Body of pancreas (tissue), 4 donors: ENCODE data around the gene CREB5. TPM values are rescaled to one million over a fixed set of nuclear protein-coding genes. Genes with fewer than 3 reads are reported as not detected.

Experiments
- ATAC-seq: fragments of 150-250 bp; one replicate; pipeline ENCODE4 v1.9.1; 2016
- DNase-seq, 4 donors: peaks; one replicate each; pipeline ENCODE4 v3.0.0-alpha.2; 2019
- H3K27ac ChIP-seq, 4 donors: fragments of 200-600 bp; sonication (generic); 1 replicate in 3 of 4; 2 replicates in 1 of 4; pipeline versions ENCODE4 v1.5.1 to v1.6.1; 2016 to 2019; ENCODE audit warnings: mild to moderate bottlenecking in 1 of 4, mixed read lengths in 1 of 4, moderate library complexity in 1 of 4
- H3K27me3 ChIP-seq, 2 donors: fragments of 200-600 bp; sonication (generic); one replicate each; pipeline ENCODE4 v1.6.0; 2016; ENCODE audit warnings: mild to moderate bottlenecking in 1 of 2
- H3K36me3 ChIP-seq, 2 donors: fragments of 200-600 bp; sonication (generic); replicated peaks in 1 of 2; 2 replicates each; pipeline ENCODE4 v1.5.1; 2016; ENCODE audit warnings: low read depth in 2 of 2; ENCODE audit not compliant: insufficient read depth in 1 of 2
- H3K4me1 ChIP-seq: fragments of 200-600 bp; sonication (generic); one replicate; pipeline ENCODE4 v1.6.0; 2016
- H3K4me3 ChIP-seq, 2 donors: fragments of 200-600 bp; sonication (generic); 1 replicate in 1 of 2; 2 replicates in 1 of 2; pipeline ENCODE4 v1.5.1; 2016 to 2019
- H3K9me3 ChIP-seq, 3 donors: fragments of 200-600 bp; sonication (generic); 1 replicate in 2 of 3; 2 replicates in 1 of 3; pipeline ENCODE4 v1.5.1; 2016
- CTCF ChIP-seq, 7 experiments: fragments of 450-650 bp in 4 of 7; fragments of 200-600 bp in 3 of 7; sonication (generic) in 3 of 7; IDR thresholded peaks; one replicate each; pipeline ENCODE4 v1.5.1; 2016 to 2019; ENCODE audit warnings: antibody characterized with exemption in 7 of 7
- POLR2A ChIP-seq, 3 donors: fragments of 450-650 bp; IDR thresholded peaks; one replicate each; pipeline ENCODE4 v1.6.1; 2016; ENCODE audit warnings: antibody characterized with exemption in 3 of 3, mild to moderate bottlenecking in 2 of 3
- WGBS, 2 donors: methylation state at CpG; one replicate each; pipeline ENCODE4 v1.1.5; 2017; 5-methylcytosine and 5-hydroxymethylcytosine counted together
- intact Hi-C: fragments of 100-400 bp; cut with DNase I; formaldehyde crosslinking; loops from one replicate; pipeline ENCODE4 v1.15.1; 2023
- total RNA-seq, 2 donors: library from RNA; depleted of rRNA; stranded (reverse); fragments of >200 nt; gene quantifications; one replicate each; pipeline ENCODE4 v1.1.0, GENCODE V29; 2016

Gene CREB5
- total RNA-seq, 2 donors from 2014 or later = 10.4 to 25.7 TPM

DNA sequence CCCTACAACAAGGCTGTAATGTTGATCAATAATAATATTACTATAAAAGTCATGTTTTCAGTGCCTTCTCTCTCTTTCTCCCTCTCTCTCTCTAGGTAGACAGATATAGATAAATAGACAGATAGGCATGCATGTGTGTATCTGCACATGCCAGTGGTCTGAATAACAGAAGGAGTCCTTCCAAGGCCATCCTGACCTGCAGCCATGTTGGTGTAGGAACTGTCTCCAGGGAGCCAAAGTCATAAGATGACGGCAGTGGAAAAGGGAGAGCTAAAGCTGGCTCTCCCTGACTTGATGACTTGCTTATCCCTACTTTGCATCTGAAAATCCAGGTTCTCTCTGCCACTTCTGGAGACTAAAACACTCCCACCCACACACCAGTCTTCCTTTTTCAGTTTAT lies 432.8 kb downstream of the CREB5 start:
- TF ChIP-seq POLR2A (IDR thresholded peaks at IDR 0.05) = no peak
- TF ChIP-seq CTCF (IDR thresholded peaks at IDR 0.05) = no peak
- Histone ChIP-seq H3K27me3 (no peaks in the 10 kb centered on the region), H3K4me3 (no peak overlapping the region), H3K4me1 (no peaks in the 10 kb centered on the region), H3K36me3 (no peaks in the 10 kb centered on the region), H3K27ac (no peak overlapping the region), H3K9me3 (no peaks in the 10 kb centered on the region)
- DNase-seq (no peak), ATAC-seq (no peak)
- WGBS, 2 donors = 91 to 100% methylated on average over 1 of the region's 1 CpG
- intact Hi-C loops = no loop called here

GRCh38 chr7:28847176-28847575 lies 434.9 kb downstream of the CREB5 start:
- DNase-seq (no peak), ATAC-seq (no peak)
- Histone ChIP-seq H3K4me3 (no peak overlapping the region), H3K4me1 (no peaks in the 10 kb centered on the region), H3K9me3 (no peaks in the 10 kb centered on the region), H3K36me3 (no peaks in the 10 kb centered on the region), H3K27me3 (no peaks in the 10 kb centered on the region), H3K27ac (no peak overlapping the region)
- intact Hi-C loops = no loop called here
- TF ChIP-seq POLR2A (IDR thresholded peaks at IDR 0.05) (no peak), CTCF (IDR thresholded peaks at IDR 0.05) (no peak)
- WGBS, 2 donors = 61 to 65% methylated on average over 7 to 10 of the region's 10 CpGs

GRCh38 chr7:28847681-28848080 lies 435.4 kb downstream of the CREB5 start:
- no peak for ATAC-seq
- Histone ChIP-seq H3K27me3 (no peaks in the 10 kb centered on the region), H3K4me1 (no peaks in the 10 kb centered on the region), H3K36me3 (no peaks in the 10 kb centered on the region), H3K4me3 (no peak overlapping the region), H3K27ac (no peak overlapping the region), H3K9me3 (no peaks in the 10 kb centered on the region)
- 79 to 81% methylated on average over 5 to 13 of the region's 13 CpGs for WGBS, 2 donors
- no peak for TF ChIP-seq POLR2A (IDR thresholded peaks at IDR 0.05)
- no peak for TF ChIP-seq CTCF (IDR thresholded peaks at IDR 0.05)
- intact Hi-C loops = no loop called here
- no peak for DNase-seq

DNA sequence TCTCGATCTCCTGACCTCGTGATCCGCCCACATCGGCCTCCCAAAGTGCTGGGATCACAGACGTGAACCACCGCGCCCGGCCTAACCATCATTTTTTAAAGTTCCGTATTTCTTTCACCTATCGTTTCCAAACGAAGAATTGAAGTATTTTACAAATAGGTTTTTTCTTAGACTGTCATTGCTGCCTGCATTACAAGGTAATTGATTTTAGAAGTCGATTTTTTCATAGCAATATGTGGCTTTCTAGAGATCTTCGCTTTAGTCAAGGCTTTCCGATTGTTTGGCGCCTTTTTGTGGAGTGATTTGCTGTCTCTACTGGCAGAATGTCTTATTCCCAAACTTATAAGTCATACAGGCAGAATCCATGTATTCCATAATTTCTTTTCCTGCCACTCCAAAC lies 436.6 kb downstream of the CREB5 start:
- Histone ChIP-seq H3K27ac (no peak overlapping the region), H3K4me3 (no peak overlapping the region), H3K36me3 (no peaks in the 10 kb centered on the region), H3K4me1 (peaks cover 7% of the 10 kb centered on the region), H3K9me3 (no peaks in the 10 kb centered on the region), H3K27me3 (peaks cover 0 to 3% of the 10 kb centered on the region in 2 donors)
- no peak for TF ChIP-seq POLR2A (IDR thresholded peaks at IDR 0.05)
- no peak for TF ChIP-seq CTCF (IDR thresholded peaks at IDR 0.05)
- DNase-seq = no peak
- 81 to 83% methylated on average over 15 of the region's 15 CpGs for WGBS, 2 donors
- no peak for ATAC-seq
- intact Hi-C loops = no loop called here

GRCh38 chr7:28850699-28851098 lies 438.4 kb downstream of the CREB5 start:
- no peak overlapping the region for H3K27ac ChIP-seq
- no peak overlapping the region for H3K4me3 ChIP-seq
- ATAC-seq (no peak), DNase-seq (no peak)
- H3K4me1 ChIP-seq = peaks cover 14% of the 10 kb centered on the region
- peaks cover 0 to 3% of the 10 kb centered on the region in 2 donors for H3K27me3 ChIP-seq
- intact Hi-C loops = loop anchor here (5.0 kb wide), 1 partner anchor 458 kb away; no protein-coding TSS in a partner anchor
- TF ChIP-seq CTCF (IDR thresholded peaks at IDR 0.05) (no peak), POLR2A (IDR thresholded peaks at IDR 0.05) (no peak)
- no peaks in the 10 kb centered on the region for H3K9me3 ChIP-seq
- H3K36me3 ChIP-seq = no peaks in the 10 kb centered on the region
